Sigmoid colon (tissue), 4 donors: ENCODE results near the gene SETD1B.

Source experiments
- POLR2A ChIP-seq, 2 donors: fragments of 450-650 bp; IDR thresholded peaks; one replicate each; pipeline ENCODE4 v1.6.1; 2016; ENCODE audit warnings: antibody characterized with exemption in 2 of 2, mild to moderate bottlenecking in 2 of 2, moderate library complexity in 2 of 2
- POLR2AphosphoS5 ChIP-seq, 4 donors: sonication (generic); formaldehyde crosslinking; IDR thresholded peaks; one replicate each; pipeline ENCODE4 v1.6.1; 2017; ENCODE audit warnings: antibody characterized with exemption in 4 of 4

GRCh38 chr12:121816925-121817647 is 13.3 kb downstream of the SETD1B start:
- TF ChIP-seq POLR2A (IDR thresholded peaks at IDR 0.05) (no peak), POLR2AphosphoS5 (IDR thresholded peaks at IDR 0.05) (no peak)
